HTR-8/SVneo (cell line): ENCODE results near the gene POLR3K.
A peak's percentile ranks its signal among the peaks of the same experiment; 100 is the strongest.

ENCODE experiments used
- DNase-seq: peaks from one replicate; pipeline ENCODE4 v3.0.0; 2011; ENCODE audit warnings: low spot score, mixed read lengths; ENCODE audit not compliant: insufficient read length
- FAIRE-seq: peaks from 2 replicates; lab custom pipeline; 2011; peaks lifted over from hg19 to GRCh38; lab: Jason Lieb, UNC

POLR3K gene

GRCh38 chr16:79151-80054 lies 26.0 kb upstream of the POLR3K start:
- FAIRE-seq: no peak
- DNase-seq: no peak

GRCh38 chr16:78444-79150 lies 25.2 kb upstream of the POLR3K start:
- peak; percentile 26 for DNase-seq
- peak; percentile 4 for FAIRE-seq

GRCh38 chr16:77807-78443 lies 24.5 kb upstream of the POLR3K start, which contains the start of gene MPG:
Gene MPG, plus strand, starts transcription at chr16:78225. Its CDS starts 85 bp downstream, at chr16:78310.
- FAIRE-seq (peak; percentile 78), DNase-seq (peak; percentile 94)

GRCh38 chr16:77273-77806 lies 23.9 kb upstream of the POLR3K start:
- FAIRE-seq (no peak), DNase-seq (no peak)

- FAIRE-seq (peak; percentile 71), DNase-seq (peak; percentile 60)
Measured at GRCh38 chr16:76535-77272, 23.3 kb upstream of the POLR3K start.

GRCh38 chr16:75580-76501 lies 22.4 kb upstream of the POLR3K start:
- DNase-seq (peak; percentile 80), FAIRE-seq (no peak)

GRCh38 chr16:74747-75334 lies 21.4 kb upstream of the POLR3K start:
- no peak for DNase-seq
- FAIRE-seq: no peak

GRCh38 chr16:74051-74746 lies 20.8 kb upstream of the POLR3K start:
- DNase-seq (no peak), FAIRE-seq (no peak)

- peak; percentile 61 for DNase-seq
- peak; percentile 93 for FAIRE-seq
Measured at GRCh38 chr16:72561-73548, 19.4 kb upstream of the POLR3K start, which contains the start of gene RHBDF1. Gene RHBDF1, minus strand, starts transcription at chr16:72631. Its CDS starts 7,616 bp downstream, at chr16:65015.

GRCh38 chr16:71540-72401 lies 18.4 kb upstream of the POLR3K start:
- FAIRE-seq (peak; percentile 83), DNase-seq (peak; percentile 77)

- FAIRE-seq (no peak), DNase-seq (no peak)
Measured at GRCh38 chr16:71210-71539, 17.8 kb upstream of the POLR3K start.

GRCh38 chr16:69181-69580 lies 15.8 kb upstream of the POLR3K start:
- DNase-seq (no peak), FAIRE-seq (no peak)

GRCh38 chr16:67884-68789 lies 14.7 kb upstream of the POLR3K start:
- DNase-seq: no peak
- FAIRE-seq: no peak

GRCh38 chr16:67183-67791 lies 13.9 kb upstream of the POLR3K start:
- FAIRE-seq (peak; percentile 42), DNase-seq (no peak)
